SK-N-SH treated with all-trans-retinoic acid at 6 μM for 48 hours (cell line): Measurements from ENCODE around the gene CENPK.

ENCODE experiments used
- ATAC-seq: fragments of 200-7000 bp; cut with Tn5 transposase; 3 replicates; pipeline ENCODE4 v1.9.1; 2020; ENCODE audit warnings: mild to moderate bottlenecking, moderate library complexity
- ARNTL ChIP-seq: fragments of 450-650 bp; formaldehyde crosslinking; IDR thresholded peaks from 2 replicates; pipeline ENCODE4 v1.5.0; 2020; ENCODE audit warnings: low read depth, mild to moderate bottlenecking, moderate library complexity, borderline replicate concordance
- BACH2 ChIP-seq: fragments of 250-450 bp; sonication (Bioruptor Pico); IDR thresholded peaks from 2 replicates; pipeline ENCODE4 v1.9.0; 2021; ENCODE audit warnings: mild to moderate bottlenecking, borderline replicate concordance
- CSDC2 ChIP-seq: fragments of 250-450 bp; sonication (Bioruptor Pico); IDR thresholded peaks from 2 replicates; pipeline ENCODE4 v1.5.0; 2020; ENCODE audit warnings: mild to moderate bottlenecking, moderate library complexity
- CSRNP3 ChIP-seq: fragments of 250-450 bp; sonication (Bioruptor Pico); IDR thresholded peaks from 2 replicates; pipeline ENCODE4 v1.5.1; 2021; ENCODE audit warnings: mild to moderate bottlenecking, moderate library complexity
- ESRRG ChIP-seq: fragments of 250-450 bp; sonication (Bioruptor Pico); IDR thresholded peaks from 2 replicates; pipeline ENCODE4 v1.6.1; 2021; ENCODE audit warnings: mild to moderate bottlenecking
- GLIS3 ChIP-seq: fragments of 250-450 bp; sonication (Bioruptor Pico); IDR thresholded peaks from 2 replicates; pipeline ENCODE4 v1.5.0; 2020; ENCODE audit warnings: mild to moderate bottlenecking, moderate library complexity
- ISL1 ChIP-seq: fragments of 250-450 bp; sonication (Bioruptor Pico); IDR thresholded peaks from 2 replicates; pipeline ENCODE4 v2.1.2; 2022; ENCODE audit warnings: mild to moderate bottlenecking, moderate library complexity
- OSR1 ChIP-seq: fragments of 250-450 bp; sonication (Bioruptor Pico); IDR thresholded peaks from 2 replicates; pipeline ENCODE4 v1.8.0; 2022; ENCODE audit warnings: moderate library complexity, mild to moderate bottlenecking, inconsistent platforms
- POU6F1 ChIP-seq: fragments of 250-450 bp; sonication (Bioruptor Pico); IDR thresholded peaks from 2 replicates; pipeline ENCODE4 v1.8.0; 2021; ENCODE audit warnings: low read depth, mild to moderate bottlenecking, moderate library complexity, borderline replicate concordance
- PPARA ChIP-seq: fragments of 250-450 bp; sonication (Bioruptor Pico); IDR thresholded peaks from 2 replicates; pipeline ENCODE4 v1.5.0; 2020; ENCODE audit warnings: mild to moderate bottlenecking, borderline replicate concordance
- RARB ChIP-seq: fragments of 250-450 bp; sonication (Bioruptor Pico); IDR thresholded peaks from 2 replicates; pipeline ENCODE4 v1.8.0; 2021; ENCODE audit warnings: mild to moderate bottlenecking, moderate library complexity
- SNAI2 ChIP-seq: fragments of 250-450 bp; sonication (Bioruptor Pico); IDR thresholded peaks from 2 replicates; pipeline ENCODE4 v1.5.0; 2020; ENCODE audit warnings: mild to moderate bottlenecking, moderate library complexity
- TCF4 ChIP-seq: fragments of 250-450 bp; sonication (Bioruptor Pico); IDR thresholded peaks from 2 replicates; pipeline ENCODE4 v1.8.0; 2021; ENCODE audit warnings: mild to moderate bottlenecking, moderate library complexity, borderline replicate concordance
- ZC3H10 ChIP-seq: fragments of 250-450 bp; sonication (Bioruptor Pico); IDR thresholded peaks from 2 replicates; pipeline ENCODE4 v1.5.1; 2021; ENCODE audit warnings: mild to moderate bottlenecking, moderate library complexity
- ZFP3 ChIP-seq: fragments of 250-450 bp; sonication (Bioruptor Pico); IDR thresholded peaks from 2 replicates; pipeline ENCODE4 v1.5.0; 2020; ENCODE audit warnings: mild to moderate bottlenecking, moderate library complexity
- ZFP30 ChIP-seq: fragments of 450-650 bp; formaldehyde crosslinking; IDR thresholded peaks from 2 replicates; pipeline ENCODE4 v1.5.0; 2022; ENCODE audit warnings: mild to moderate bottlenecking, moderate library complexity
- ZNF565 ChIP-seq: fragments of 450-650 bp; formaldehyde crosslinking; conservative IDR thresholded peaks from 2 replicates; pipeline ENCODE4 v1.5.0; 2020; ENCODE audit warnings: low read depth, mild to moderate bottlenecking, moderate library complexity
- ZNF70 ChIP-seq: fragments of 450-650 bp; formaldehyde crosslinking; IDR thresholded peaks from 2 replicates; pipeline ENCODE4 v1.5.0; 2020; ENCODE audit warnings: mild to moderate bottlenecking, moderate library complexity
- ZNF8 ChIP-seq: fragments of 450-650 bp; formaldehyde crosslinking; IDR thresholded peaks from 2 replicates; pipeline ENCODE4 v1.5.0; 2020; ENCODE audit warnings: mild to moderate bottlenecking, moderate library complexity
- TF ChIP-seq, protein P1 (sequence below): fragments of 250-450 bp; sonication (Bioruptor Pico); IDR thresholded peaks from 2 replicates; pipeline ENCODE4 v1.8.0; 2020; ENCODE audit warnings: mild to moderate bottlenecking, moderate library complexity, borderline replicate concordance
- TF ChIP-seq, protein P2 (sequence below): fragments of 250-450 bp; sonication (Bioruptor Pico); IDR thresholded peaks from 2 replicates; pipeline ENCODE4 v1.5.0; 2020; ENCODE audit warnings: mild to moderate bottlenecking, moderate library complexity
- TF ChIP-seq, protein P3 (sequence below): fragments of 250-450 bp; sonication (Bioruptor Pico); IDR thresholded peaks from 2 replicates; pipeline ENCODE4 v1.5.1; 2020; ENCODE audit warnings: low read depth, mild to moderate bottlenecking, moderate library complexity

Gene CENPK

GRCh38 chr5:65530904-65531303 lies 32.1 kb downstream of the CENPK start:
- no peak for TF ChIP-seq ZFP3 (CRISPR knock-in tag)
- no peak for TF ChIP-seq ISL1 (CRISPR knock-in tag)
- no peak for TF ChIP-seq CSRNP3 (CRISPR knock-in tag)
- no peak for TF ChIP-seq TCF4 (CRISPR knock-in tag)
- no peak for TF ChIP-seq ZC3H10 (CRISPR knock-in tag)
- no peak for TF ChIP-seq SNAI2 (CRISPR knock-in tag)
- TF ChIP-seq, protein P1, sequence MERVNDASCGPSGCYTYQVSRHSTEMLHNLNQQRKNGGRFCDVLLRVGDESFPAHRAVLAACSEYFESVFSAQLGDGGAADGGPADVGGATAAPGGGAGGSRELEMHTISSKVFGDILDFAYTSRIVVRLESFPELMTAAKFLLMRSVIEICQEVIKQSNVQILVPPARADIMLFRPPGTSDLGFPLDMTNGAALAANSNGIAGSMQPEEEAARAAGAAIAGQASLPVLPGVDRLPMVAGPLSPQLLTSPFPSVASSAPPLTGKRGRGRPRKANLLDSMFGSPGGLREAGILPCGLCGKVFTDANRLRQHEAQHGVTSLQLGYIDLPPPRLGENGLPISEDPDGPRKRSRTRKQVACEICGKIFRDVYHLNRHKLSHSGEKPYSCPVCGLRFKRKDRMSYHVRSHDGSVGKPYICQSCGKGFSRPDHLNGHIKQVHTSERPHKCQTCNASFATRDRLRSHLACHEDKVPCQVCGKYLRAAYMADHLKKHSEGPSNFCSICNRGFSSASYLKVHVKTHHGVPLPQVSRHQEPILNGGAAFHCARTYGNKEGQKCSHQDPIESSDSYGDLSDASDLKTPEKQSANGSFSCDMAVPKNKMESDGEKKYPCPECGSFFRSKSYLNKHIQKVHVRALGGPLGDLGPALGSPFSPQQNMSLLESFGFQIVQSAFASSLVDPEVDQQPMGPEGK: no peak
- TF ChIP-seq RARB (CRISPR knock-in tag): no peak
- no peak for TF ChIP-seq ZNF70 (CRISPR knock-in tag)
- TF ChIP-seq ARNTL: no peak
- TF ChIP-seq, protein P2, sequence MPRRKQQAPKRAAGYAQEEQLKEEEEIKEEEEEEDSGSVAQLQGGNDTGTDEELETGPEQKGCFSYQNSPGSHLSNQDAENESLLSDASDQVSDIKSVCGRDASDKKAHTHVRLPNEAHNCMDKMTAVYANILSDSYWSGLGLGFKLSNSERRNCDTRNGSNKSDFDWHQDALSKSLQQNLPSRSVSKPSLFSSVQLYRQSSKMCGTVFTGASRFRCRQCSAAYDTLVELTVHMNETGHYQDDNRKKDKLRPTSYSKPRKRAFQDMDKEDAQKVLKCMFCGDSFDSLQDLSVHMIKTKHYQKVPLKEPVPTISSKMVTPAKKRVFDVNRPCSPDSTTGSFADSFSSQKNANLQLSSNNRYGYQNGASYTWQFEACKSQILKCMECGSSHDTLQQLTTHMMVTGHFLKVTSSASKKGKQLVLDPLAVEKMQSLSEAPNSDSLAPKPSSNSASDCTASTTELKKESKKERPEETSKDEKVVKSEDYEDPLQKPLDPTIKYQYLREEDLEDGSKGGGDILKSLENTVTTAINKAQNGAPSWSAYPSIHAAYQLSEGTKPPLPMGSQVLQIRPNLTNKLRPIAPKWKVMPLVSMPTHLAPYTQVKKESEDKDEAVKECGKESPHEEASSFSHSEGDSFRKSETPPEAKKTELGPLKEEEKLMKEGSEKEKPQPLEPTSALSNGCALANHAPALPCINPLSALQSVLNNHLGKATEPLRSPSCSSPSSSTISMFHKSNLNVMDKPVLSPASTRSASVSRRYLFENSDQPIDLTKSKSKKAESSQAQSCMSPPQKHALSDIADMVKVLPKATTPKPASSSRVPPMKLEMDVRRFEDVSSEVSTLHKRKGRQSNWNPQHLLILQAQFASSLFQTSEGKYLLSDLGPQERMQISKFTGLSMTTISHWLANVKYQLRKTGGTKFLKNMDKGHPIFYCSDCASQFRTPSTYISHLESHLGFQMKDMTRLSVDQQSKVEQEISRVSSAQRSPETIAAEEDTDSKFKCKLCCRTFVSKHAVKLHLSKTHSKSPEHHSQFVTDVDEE (CRISPR knock-in tag): no peak
- no peak for TF ChIP-seq ZNF8 (CRISPR knock-in tag)
- no peak for TF ChIP-seq GLIS3 (CRISPR knock-in tag)
- TF ChIP-seq CSDC2 (CRISPR knock-in tag): no peak
- ATAC-seq: no peak

GRCh38 chr5:65525726-65526125 lies 37.2 kb downstream of the CENPK start:
- TF ChIP-seq OSR1 (CRISPR knock-in tag): no peak
- TF ChIP-seq SNAI2 (CRISPR knock-in tag): no peak
- TF ChIP-seq ESRRG (CRISPR knock-in tag): no peak
- TF ChIP-seq CSRNP3 (CRISPR knock-in tag): no peak
- TF ChIP-seq POU6F1: no peak
- no peak for TF ChIP-seq CSDC2 (CRISPR knock-in tag)
- TF ChIP-seq ISL1 (CRISPR knock-in tag): no peak
- no peak for TF ChIP-seq BACH2 (CRISPR knock-in tag)
- no peak for TF ChIP-seq ZNF8 (CRISPR knock-in tag)
- no peak for TF ChIP-seq ARNTL
- no peak for TF ChIP-seq ZNF565 (CRISPR knock-in tag)
- no peak for TF ChIP-seq TCF4 (CRISPR knock-in tag)
- TF ChIP-seq, protein P1: no peak
- no peak for TF ChIP-seq RARB (CRISPR knock-in tag)
- TF ChIP-seq, protein P2 (CRISPR knock-in tag): no peak
- TF ChIP-seq ZNF70 (CRISPR knock-in tag): no peak
- no peak for TF ChIP-seq PPARA (CRISPR knock-in tag)
- no peak for TF ChIP-seq ZFP30 (CRISPR knock-in tag)
- TF ChIP-seq ZC3H10 (CRISPR knock-in tag): no peak
- TF ChIP-seq, protein P3, sequence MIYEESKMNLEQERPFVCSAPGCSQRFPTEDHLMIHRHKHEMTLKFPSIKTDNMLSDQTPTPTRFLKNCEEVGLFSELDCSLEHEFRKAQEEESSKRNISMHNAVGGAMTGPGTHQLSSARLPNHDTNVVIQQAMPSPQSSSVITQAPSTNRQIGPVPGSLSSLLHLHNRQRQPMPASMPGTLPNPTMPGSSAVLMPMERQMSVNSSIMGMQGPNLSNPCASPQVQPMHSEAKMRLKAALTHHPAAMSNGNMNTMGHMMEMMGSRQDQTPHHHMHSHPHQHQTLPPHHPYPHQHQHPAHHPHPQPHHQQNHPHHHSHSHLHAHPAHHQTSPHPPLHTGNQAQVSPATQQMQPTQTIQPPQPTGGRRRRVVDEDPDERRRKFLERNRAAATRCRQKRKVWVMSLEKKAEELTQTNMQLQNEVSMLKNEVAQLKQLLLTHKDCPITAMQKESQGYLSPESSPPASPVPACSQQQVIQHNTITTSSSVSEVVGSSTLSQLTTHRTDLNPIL (CRISPR knock-in tag): no peak
- no peak for ATAC-seq
